Large intestine (tissue), 12 donors: Measurements from ENCODE around the gene BLOC1S2. TPM values are rescaled to one million over a fixed set of nuclear protein-coding genes. Genes with fewer than 3 reads are reported as not detected.

Experiments used
- DNase-seq, 2 donors: peaks; one replicate each; pipeline versions ENCODE4 v3.0.0 to v3.0.0-alpha.2; 2013
- H3K27ac ChIP-seq: one replicate; pipeline ENCODE4 v1.5.1; 2013; ENCODE audit warnings: low read length
- H3K27me3 ChIP-seq: 2 replicates; pipeline ENCODE4 v1.6.1; 2013; ENCODE audit warnings: low read length; ENCODE audit not compliant: control insufficient read depth, insufficient read depth
- H3K36me3 ChIP-seq: 2 replicates; pipeline ENCODE4 v1.6.1; 2013; ENCODE audit warnings: low read length; ENCODE audit not compliant: control insufficient read depth, insufficient read depth
- H3K4me1 ChIP-seq: one replicate; pipeline ENCODE4 v1.6.1; 2013; ENCODE audit warnings: low read length; ENCODE audit not compliant: control insufficient read depth, insufficient read depth
- H3K4me3 ChIP-seq: one replicate; pipeline ENCODE4 v1.5.1; 2013; ENCODE audit warnings: low read length
- H3K9me3 ChIP-seq: one replicate; pipeline ENCODE4 v1.6.1; 2013; ENCODE audit warnings: mild to moderate bottlenecking, low read depth, low read length, moderate library complexity; ENCODE audit not compliant: control insufficient read depth
- WGBS: methylation state at CpG from one replicate; pipeline ENCODE4 v1.1.5; 2013; ENCODE audit warnings: low lambda C conversion rate; ENCODE audit not compliant: insufficient coverage; 5-methylcytosine and 5-hydroxymethylcytosine counted together
- long read RNA-seq, 11 donors: transcript quantifications; one replicate each; lab custom pipeline, GENCODE V29; 2026
- polyA plus RNA-seq: library from polyadenylated mRNA; unstranded; fragments of 120-200 nt; gene quantifications from one replicate; pipeline ENCODE4 v1.2.1, GENCODE V29; 2013

BLOC1S2 gene
- polyA plus RNA-seq, result 39.9 TPM
- long read RNA-seq, donor 1, transcript BLOC1S2-203 (4 exons, 2,024 nt), result minor isoform, 9 of 27 reads
- long read RNA-seq, donor 1, transcript BLOC1S2-202 (5 exons, 1,249 nt), result major isoform, 16 of 27 reads
- long read RNA-seq, donor 1, partial matches to known transcripts, result 0 of 27 reads
- long read RNA-seq, donor 1, other reads (novel, unspliced or antisense), result 0 of 27 reads
- long read RNA-seq, donor 2, transcript BLOC1S2-202 (5 exons, 1,249 nt), result major isoform, 18 of 53 reads
- long read RNA-seq, donor 2, transcript BLOC1S2-203 (4 exons, 2,024 nt), result minor isoform, 10 of 53 reads
- long read RNA-seq, donor 2, partial matches to known transcripts, result 25 of 53 reads
- long read RNA-seq, donor 2, other reads (novel, unspliced or antisense), result 0 of 53 reads
- long read RNA-seq, donor 3, result 0 reads
- long read RNA-seq, donor 4, partial matches to known transcripts, result 0 of 4 reads
- long read RNA-seq, donor 4, other reads (novel, unspliced or antisense), result 0 of 4 reads
- long read RNA-seq, donor 5, transcript BLOC1S2-203 (4 exons, 2,024 nt), result minor isoform, 5 of 16 reads
- long read RNA-seq, donor 5, transcript BLOC1S2-202 (5 exons, 1,249 nt), result major isoform, 11 of 16 reads
- long read RNA-seq, donor 5, partial matches to known transcripts, result 0 of 16 reads
- long read RNA-seq, donor 5, other reads (novel, unspliced or antisense), result 0 of 16 reads
- long read RNA-seq, donor 6, transcript BLOC1S2-202 (5 exons, 1,249 nt), result major isoform, 16 of 39 reads
- long read RNA-seq, donor 6, partial matches to known transcripts, result 21 of 39 reads
- long read RNA-seq, donor 6, other reads (novel, unspliced or antisense), result 0 of 39 reads
- long read RNA-seq, donor 7, transcript BLOC1S2-202 (5 exons, 1,249 nt), result major isoform, 7 of 7 reads
- long read RNA-seq, donor 7, partial matches to known transcripts, result 0 of 7 reads
- long read RNA-seq, donor 7, other reads (novel, unspliced or antisense), result 0 of 7 reads
- long read RNA-seq, donor 8, transcript BLOC1S2-202 (5 exons, 1,249 nt), result major isoform, 22 of 44 reads
- long read RNA-seq, donor 8, transcript BLOC1S2-203 (4 exons, 2,024 nt), result minor isoform, 6 of 44 reads
- long read RNA-seq, donor 8, partial matches to known transcripts, result 15 of 44 reads
- long read RNA-seq, donor 8, other reads (novel, unspliced or antisense), result 0 of 44 reads
- long read RNA-seq, donor 9, transcript BLOC1S2-202 (5 exons, 1,249 nt), result major isoform, 28 of 44 reads
- long read RNA-seq, donor 9, transcript BLOC1S2-203 (4 exons, 2,024 nt), result minor isoform, 5 of 44 reads
- long read RNA-seq, donor 9, partial matches to known transcripts, result 9 of 44 reads
- long read RNA-seq, donor 9, other reads (novel, unspliced or antisense), result 0 of 44 reads
- long read RNA-seq, donor 10, transcript BLOC1S2-202 (5 exons, 1,249 nt), result major isoform, 20 of 21 reads
- long read RNA-seq, donor 10, partial matches to known transcripts, result 0 of 21 reads
- long read RNA-seq, donor 10, other reads (novel, unspliced or antisense), result 0 of 21 reads
- long read RNA-seq, donor 11, transcript BLOC1S2-202 (5 exons, 1,249 nt), result major isoform, 26 of 29 reads
- long read RNA-seq, donor 11, partial matches to known transcripts, result 0 of 29 reads
- long read RNA-seq, donor 11, other reads (novel, unspliced or antisense), result 0 of 29 reads

DNA sequence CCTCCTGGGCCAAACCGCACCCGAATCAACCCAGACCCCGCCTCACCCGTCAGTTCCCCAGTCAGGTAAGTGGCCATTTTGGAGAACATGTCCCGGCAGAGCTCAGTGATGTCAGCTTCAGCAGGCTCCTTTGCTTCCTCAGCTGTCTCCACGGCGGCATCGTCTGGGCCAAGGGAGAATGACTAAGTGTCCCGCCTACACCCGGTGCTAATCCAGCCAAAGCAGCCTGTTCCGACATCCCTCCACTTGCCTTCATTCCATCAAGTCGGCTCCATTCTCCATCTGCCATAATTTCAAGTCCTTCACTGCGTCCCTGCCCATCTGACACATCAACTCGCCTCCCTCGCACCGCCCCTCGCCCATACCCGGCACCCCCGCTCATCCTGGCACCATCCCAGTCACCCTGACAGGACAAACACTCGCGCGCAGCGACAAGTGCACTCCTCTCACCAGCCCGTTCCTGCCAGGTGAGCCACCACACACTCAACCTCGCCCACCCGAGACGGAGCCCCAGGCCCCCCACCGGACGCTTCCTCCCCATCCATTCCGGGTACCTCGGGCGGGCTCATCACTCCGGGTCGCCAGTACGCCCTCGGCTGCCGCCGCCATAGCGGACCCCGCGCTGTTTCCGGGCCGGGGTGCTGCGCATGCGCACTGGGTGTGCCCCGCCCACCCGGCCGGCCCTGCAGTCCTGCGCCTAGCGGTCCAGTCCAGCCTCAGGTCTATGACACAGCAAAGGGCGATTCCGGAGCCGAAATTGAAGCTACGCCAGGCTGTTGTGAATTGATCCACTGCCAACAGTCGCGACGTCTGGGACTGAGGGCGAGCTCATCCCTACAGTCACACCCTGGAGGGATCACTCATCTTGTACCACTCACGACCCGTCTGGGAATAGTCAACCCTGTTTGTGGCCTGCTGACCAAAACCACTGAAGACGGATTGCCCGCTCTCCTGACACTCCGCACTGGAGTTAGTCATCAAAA, at the start of gene BLOC1S2:
BLOC1S2 (minus strand) TSS at position 630 of the 983 bp plus-strand sequence; CDS start at position 609, 21 bp downstream.
- no peaks in the 10 kb centered on the region for H3K27me3 ChIP-seq
- H3K27ac ChIP-seq, result peak within 1 kb of the TSS; percentile 80
- no CpG with 5 or more reads among the region's 63 CpGs for WGBS
- H3K36me3 ChIP-seq, result peaks cover 12% of the 10 kb centered on the region
- H3K4me3 ChIP-seq, result peak within 1 kb of the TSS; percentile 91
- H3K9me3 ChIP-seq, result no peaks in the 10 kb centered on the region
- peak; percentile 81 to 88 for DNase-seq
- H3K4me1 ChIP-seq, result peaks cover 29% of the 10 kb centered on the region

DNA sequence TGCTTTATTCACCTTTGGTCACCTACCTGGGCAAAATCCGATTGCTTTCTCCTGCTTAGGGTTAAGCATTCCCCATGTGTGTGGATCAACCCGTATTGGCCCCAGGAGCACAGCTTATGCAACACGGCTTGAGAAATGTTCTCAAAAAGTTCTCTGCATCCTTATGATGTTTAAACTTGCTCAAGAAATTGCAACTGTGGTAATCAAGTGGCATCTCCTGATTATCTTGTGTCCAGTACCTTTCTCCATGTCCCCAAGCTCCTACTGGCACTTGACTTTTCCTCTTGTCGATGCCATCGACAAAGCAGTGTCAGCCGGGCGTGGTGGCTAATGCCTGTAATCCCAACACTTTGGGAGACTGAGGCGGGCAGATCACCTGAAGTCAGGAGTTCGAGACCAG, 48.3 kb upstream of the BLOC1S2 start:
- no peak for DNase-seq
- no CpG with 5 or more reads among the region's 9 CpGs for WGBS
- no peaks in the 10 kb centered on the region for H3K36me3 ChIP-seq
- H3K4me3 ChIP-seq, result no peak overlapping the region
- H3K27me3 ChIP-seq, result peaks cover 28% of the 10 kb centered on the region
- H3K4me1 ChIP-seq, result no peaks in the 10 kb centered on the region
- H3K9me3 ChIP-seq, result no peaks in the 10 kb centered on the region
- H3K27ac ChIP-seq, result no peak overlapping the region

DNA sequence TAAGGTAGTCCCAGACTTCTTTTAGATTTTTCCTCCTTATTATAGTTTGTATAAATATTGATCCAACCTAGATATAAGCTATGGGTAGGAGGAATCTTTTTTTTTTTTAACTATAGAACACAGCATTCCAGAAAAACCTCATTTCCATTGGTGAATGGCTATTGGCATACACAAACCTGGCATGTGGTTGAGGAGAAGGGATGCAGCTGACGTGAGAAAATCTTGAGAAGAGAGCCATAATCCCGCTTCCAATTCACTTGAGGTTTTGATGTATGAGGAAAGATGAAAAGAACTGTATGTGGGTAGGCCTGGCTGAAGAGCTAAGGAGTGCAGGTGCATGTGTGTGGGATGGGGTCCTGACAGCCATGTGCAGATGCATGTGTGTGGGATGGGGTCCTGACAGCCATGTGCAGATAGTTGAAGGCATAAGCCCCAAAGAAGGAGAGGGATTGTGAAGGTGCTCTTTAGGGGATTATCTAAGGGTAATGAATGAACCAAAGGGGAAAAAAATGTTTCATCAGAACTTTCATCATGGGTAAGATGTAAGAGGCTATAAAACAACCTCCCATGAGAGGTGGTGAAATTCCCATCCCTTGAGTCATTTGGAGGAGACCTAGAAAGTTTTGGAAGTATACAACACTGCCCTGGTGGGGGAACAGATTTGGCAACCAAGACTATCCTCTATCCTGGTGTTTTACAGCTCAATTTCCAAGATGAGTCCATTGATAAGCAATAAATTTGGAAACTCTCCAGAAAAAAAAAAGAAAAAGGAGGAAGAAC, 47.4 kb upstream of the BLOC1S2 start:
- Histone ChIP-seq H3K27ac (no peak overlapping the region), H3K9me3 (no peaks in the 10 kb centered on the region), H3K4me1 (no peaks in the 10 kb centered on the region), H3K36me3 (no peaks in the 10 kb centered on the region), H3K4me3 (no peak overlapping the region), H3K27me3 (peaks cover 31% of the 10 kb centered on the region)
- DNase-seq, result no peak
- WGBS, result 80% methylated on average over 2 of the region's 2 CpGs

DNA sequence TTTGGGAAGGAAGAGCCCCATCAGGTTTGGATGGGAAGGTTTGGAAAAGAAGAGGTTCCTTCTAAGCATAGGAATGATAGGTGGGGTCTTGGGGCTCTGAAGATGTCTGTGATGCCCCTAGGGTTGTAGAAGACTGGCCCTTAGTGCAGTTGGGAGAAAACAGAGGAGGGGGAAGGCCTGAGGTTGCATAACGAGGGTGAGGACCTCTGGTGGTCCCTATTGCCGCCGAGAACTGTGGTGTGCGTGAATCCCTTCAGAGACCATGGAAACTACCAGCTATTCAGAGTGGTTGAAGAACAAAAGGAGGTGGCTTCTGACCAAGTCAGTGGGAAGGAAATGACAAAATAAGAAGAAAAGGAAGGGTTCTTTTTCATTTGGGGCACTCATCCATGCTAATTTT, 46.6 kb upstream of the BLOC1S2 start:
- no peak for DNase-seq
- no CpG with 5 or more reads among the region's 4 CpGs for WGBS
- Histone ChIP-seq H3K36me3 (no peaks in the 10 kb centered on the region), H3K9me3 (no peaks in the 10 kb centered on the region), H3K4me1 (no peaks in the 10 kb centered on the region), H3K27me3 (peaks cover 34% of the 10 kb centered on the region), H3K27ac (no peak overlapping the region), H3K4me3 (no peak overlapping the region)

DNA sequence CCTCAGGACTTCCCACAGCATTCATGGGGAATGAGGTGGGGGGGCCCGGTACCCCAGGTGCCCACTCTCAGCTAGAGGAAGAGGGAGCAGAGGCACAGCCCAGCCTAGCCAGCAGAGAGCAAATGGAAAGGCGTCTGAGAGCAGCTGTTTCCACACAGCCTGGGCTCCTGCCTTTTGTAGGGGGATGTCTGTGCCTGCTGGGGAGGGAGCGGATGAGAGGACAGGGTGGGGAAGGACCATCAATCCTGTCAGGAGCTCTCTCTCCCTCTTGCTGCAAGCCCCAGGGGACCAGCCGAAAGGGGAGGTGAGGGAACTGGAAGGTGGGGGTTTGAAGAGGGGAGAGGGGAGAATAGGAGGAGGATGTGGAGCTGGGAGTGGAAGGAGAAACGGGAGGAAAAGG, 43.6 kb upstream of the BLOC1S2 start, which contains the start of gene PKD2L1:
PKD2L1 (minus strand) TSS at position 150 of the 400 bp plus-strand sequence; CDS start at position 25, 125 bp downstream.
- H3K4me1 ChIP-seq, result no peaks in the 10 kb centered on the region
- no peak for DNase-seq
- H3K36me3 ChIP-seq, result no peaks in the 10 kb centered on the region
- 60% methylated on average over 1 of the region's 5 CpGs for WGBS
- H3K27me3 ChIP-seq, result peaks cover 46% of the 10 kb centered on the region
- H3K4me3 ChIP-seq, result no peak within 1 kb of the TSS
- H3K9me3 ChIP-seq, result no peaks in the 10 kb centered on the region
- H3K27ac ChIP-seq, result no peak within 1 kb of the TSS

DNA sequence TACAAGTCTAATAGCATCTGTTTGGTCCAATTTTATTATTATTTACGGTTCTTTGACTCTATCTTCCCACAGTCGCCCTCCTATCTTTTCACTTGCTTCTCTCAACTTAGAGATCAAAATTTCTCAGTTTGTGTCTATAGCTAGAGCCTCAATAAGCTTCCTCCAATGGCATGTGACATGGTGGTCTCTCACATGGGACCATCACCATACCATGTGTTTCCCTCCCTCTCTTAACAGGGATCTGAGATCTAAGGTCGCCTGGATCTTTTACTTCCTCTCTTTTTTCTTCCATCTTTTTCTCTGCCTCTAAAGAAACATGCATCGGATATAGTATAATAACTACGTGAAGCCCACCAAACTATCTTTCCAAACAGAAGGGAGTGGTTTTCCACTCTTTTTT, 41.7 kb upstream of the BLOC1S2 start:
- no peaks in the 10 kb centered on the region for H3K4me1 ChIP-seq
- 67% methylated on average over 4 of the region's 5 CpGs for WGBS
- DNase-seq, result no peak
- no peaks in the 10 kb centered on the region for H3K9me3 ChIP-seq
- no peak overlapping the region for H3K4me3 ChIP-seq
- no peaks in the 10 kb centered on the region for H3K36me3 ChIP-seq
- H3K27ac ChIP-seq, result no peak overlapping the region
- peaks cover 41% of the 10 kb centered on the region for H3K27me3 ChIP-seq

DNA sequence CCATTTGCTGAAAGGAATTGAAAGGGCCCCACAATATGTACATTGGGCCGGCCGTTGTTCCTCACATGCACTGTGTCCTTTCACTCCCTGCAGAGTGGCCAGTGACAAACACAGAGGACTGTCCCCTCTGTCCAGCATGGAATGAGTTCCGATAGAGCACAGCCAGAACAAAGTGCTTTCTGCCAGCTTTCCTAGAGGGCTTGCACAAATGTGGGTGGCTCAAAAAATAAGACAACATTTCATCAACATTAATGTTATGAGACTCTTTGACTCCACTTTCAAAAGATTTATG, 41.2 kb upstream of the BLOC1S2 start:
- Histone ChIP-seq H3K27ac (no peak overlapping the region), H3K27me3 (peaks cover 36% of the 10 kb centered on the region), H3K9me3 (no peaks in the 10 kb centered on the region), H3K4me3 (no peak overlapping the region), H3K36me3 (no peaks in the 10 kb centered on the region), H3K4me1 (no peaks in the 10 kb centered on the region)
- no CpG with 5 or more reads among the region's 3 CpGs for WGBS
- no peak for DNase-seq

DNA sequence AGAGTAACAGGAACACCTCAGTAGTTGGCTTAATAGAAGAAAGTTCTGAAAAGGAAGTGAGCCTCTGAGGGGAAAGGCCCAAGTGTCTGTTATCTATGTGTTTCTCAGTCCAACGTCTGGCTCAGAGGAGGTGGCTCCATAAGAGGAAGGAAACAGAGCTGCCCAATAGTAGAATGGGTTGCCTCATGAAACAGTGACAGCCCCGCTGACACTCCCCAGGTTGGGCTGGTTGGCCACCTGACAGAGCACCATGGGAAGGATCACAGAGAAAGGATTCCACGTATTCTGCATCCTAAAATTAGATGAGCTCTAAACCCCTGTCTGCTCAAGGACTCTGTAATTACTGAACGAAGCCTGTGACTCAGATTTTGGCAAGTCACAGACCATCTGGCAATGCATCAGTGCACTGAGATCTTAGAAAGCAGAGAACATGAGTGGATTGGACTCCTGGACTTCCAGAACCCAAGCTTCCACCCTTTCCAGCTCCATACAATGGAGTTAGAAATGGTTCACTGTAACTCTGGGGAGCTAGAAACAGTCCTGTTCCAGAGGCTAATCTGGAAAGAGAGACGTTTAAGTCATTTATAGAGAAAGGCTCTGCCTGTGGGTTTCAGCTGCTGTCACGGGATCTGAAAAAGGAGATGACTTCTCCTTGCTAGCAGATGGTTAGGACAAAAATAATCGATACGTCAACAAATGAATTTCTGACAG, 40.7 kb upstream of the BLOC1S2 start:
- no peaks in the 10 kb centered on the region for H3K9me3 ChIP-seq
- H3K27me3 ChIP-seq, result peaks cover 35% of the 10 kb centered on the region
- H3K4me1 ChIP-seq, result no peaks in the 10 kb centered on the region
- no peak overlapping the region for H3K27ac ChIP-seq
- 88% methylated on average over 3 of the region's 8 CpGs for WGBS
- no peak overlapping the region for H3K4me3 ChIP-seq
- no peak for DNase-seq
- H3K36me3 ChIP-seq, result no peaks in the 10 kb centered on the region
